Neuronal stem cell (in vitro differentiated cells): ENCODE results near the gene RNASE3.

Experiments
- DNase-seq: peaks from one replicate; pipeline ENCODE4 v3.0.0-alpha.2; 2013; ENCODE audit warnings: low spot score
- H2AFZ ChIP-seq: one replicate; pipeline ENCODE4 v1.6.1; 2013; ENCODE audit warnings: mild to moderate bottlenecking, low read length, inconsistent platforms
- H2AK5ac ChIP-seq: 2 replicates; pipeline ENCODE4 v1.6.1; 2013; ENCODE audit warnings: low read depth, mild to moderate bottlenecking, inconsistent platforms, low read length, moderate library complexity, mixed read lengths
- H2BK120ac ChIP-seq: 2 replicates; pipeline ENCODE4 v1.6.1; 2013; ENCODE audit warnings: low read depth, mild to moderate bottlenecking, inconsistent platforms, low read length, moderate library complexity, mixed read lengths
- H2BK12ac ChIP-seq: one replicate; pipeline ENCODE4 v1.6.1; 2013; ENCODE audit warnings: low read length, inconsistent platforms
- H2BK15ac ChIP-seq: 2 replicates; pipeline ENCODE4 v1.6.1; 2013; ENCODE audit warnings: mild to moderate bottlenecking, low read length, inconsistent platforms, mixed read lengths
- H2BK5ac ChIP-seq: one replicate; pipeline ENCODE4 v1.6.1; 2013; ENCODE audit warnings: inconsistent platforms, mild to moderate bottlenecking, low read length, moderate library complexity
- H3K14ac ChIP-seq: one replicate; pipeline ENCODE4 v1.6.1; 2013; ENCODE audit warnings: low read length, inconsistent platforms
- H3K18ac ChIP-seq: 2 replicates; pipeline ENCODE4 v1.6.1; 2013; ENCODE audit warnings: low read length, inconsistent platforms
- H3K23ac ChIP-seq: 2 replicates; pipeline ENCODE4 v1.6.1; 2013; ENCODE audit warnings: low read depth, mild to moderate bottlenecking, mixed read lengths, low read length, inconsistent platforms; ENCODE audit not compliant: poor library complexity
- H3K27ac ChIP-seq: replicated peaks from 3 replicates; pipeline ENCODE4 v1.5.1; 2013; ENCODE audit warnings: low read length, inconsistent platforms
- H3K27me3 ChIP-seq, 3 experiments: 2 replicates each; pipeline ENCODE4 v1.6.1; 2013; ENCODE audit warnings: low read length in 3 of 3, mild to moderate bottlenecking in 2 of 3, inconsistent platforms in 1 of 3, low read depth in 1 of 3, mixed read lengths in 1 of 3, moderate library complexity in 1 of 3; ENCODE audit not compliant: control insufficient read depth in 3 of 3, insufficient read depth in 3 of 3
- H3K36me3 ChIP-seq, 2 donors: replicated peaks in 1 of 2; 2 replicates each; pipeline ENCODE4 v1.6.1; 2013; ENCODE audit warnings: low read length in 2 of 2; ENCODE audit not compliant: control insufficient read depth in 2 of 2, insufficient read depth in 2 of 2
- H3K4ac ChIP-seq: 2 replicates; pipeline ENCODE4 v1.6.1; 2013; ENCODE audit warnings: inconsistent platforms, mild to moderate bottlenecking, low read length, moderate library complexity
- H3K4me1 ChIP-seq, 2 donors: 1 replicate in 1 of 2; 2 replicates in 1 of 2; pipeline ENCODE4 v1.6.1; 2013; ENCODE audit warnings: low read length in 2 of 2, low read depth in 1 of 2; ENCODE audit not compliant: control insufficient read depth in 2 of 2, insufficient read depth in 1 of 2
- H3K4me2 ChIP-seq: one replicate; pipeline ENCODE4 v1.6.1; 2013; ENCODE audit warnings: mild to moderate bottlenecking, low read length, inconsistent platforms; ENCODE audit not compliant: insufficient read depth, poor library complexity, severe bottlenecking
- H3K4me3 ChIP-seq, 2 donors: 2 replicates each; pipeline ENCODE4 v1.5.1; 2013; ENCODE audit warnings: low read length in 2 of 2, mild to moderate bottlenecking in 2 of 2, inconsistent platforms in 1 of 2, moderate library complexity in 1 of 2
- H3K79me1 ChIP-seq: one replicate; pipeline ENCODE4 v1.6.1; 2013; ENCODE audit warnings: low read depth, mild to moderate bottlenecking, inconsistent platforms, low read length, moderate library complexity
- H3K9ac ChIP-seq: one replicate; pipeline ENCODE4 v1.6.1; 2013; ENCODE audit warnings: mild to moderate bottlenecking, low read depth, low read length, inconsistent platforms; ENCODE audit not compliant: poor library complexity
- H3K9me3 ChIP-seq, 2 donors: replicated peaks in 1 of 2; 2 replicates each; pipeline versions ENCODE3 to v1.6.1; 2013; ENCODE audit warnings: low read length in 2 of 2, mild to moderate bottlenecking in 2 of 2, inconsistent platforms in 1 of 2, low read depth in 1 of 2, mixed read lengths in 1 of 2, moderate library complexity in 1 of 2; ENCODE audit not compliant: control insufficient read depth in 2 of 2, insufficient read depth in 1 of 2
- H4K8ac ChIP-seq: one replicate; pipeline ENCODE4 v1.6.1; 2013; ENCODE audit warnings: low read depth, mild to moderate bottlenecking, inconsistent platforms, low read length, moderate library complexity
- H4K91ac ChIP-seq: one replicate; pipeline ENCODE4 v1.6.1; 2013; ENCODE audit warnings: low read length, low read depth, mild to moderate bottlenecking, inconsistent platforms; ENCODE audit not compliant: poor library complexity
- WGBS, 2 donors: extraction: QIAGEN DNeasy Blood & Tissue Kit; methylation state at CpG; one replicate each; pipeline ENCODE4 v1.1.7; 2013; ENCODE audit warnings: missing lambda C conversion rate in 2 of 2, mixed read lengths in 1 of 2; ENCODE audit not compliant: insufficient read length in 2 of 2, insufficient replicate concordance in 1 of 2; ENCODE audit errors: extremely low coverage in 2 of 2; 5-methylcytosine and 5-hydroxymethylcytosine counted together

RNASE3 gene

DNA sequence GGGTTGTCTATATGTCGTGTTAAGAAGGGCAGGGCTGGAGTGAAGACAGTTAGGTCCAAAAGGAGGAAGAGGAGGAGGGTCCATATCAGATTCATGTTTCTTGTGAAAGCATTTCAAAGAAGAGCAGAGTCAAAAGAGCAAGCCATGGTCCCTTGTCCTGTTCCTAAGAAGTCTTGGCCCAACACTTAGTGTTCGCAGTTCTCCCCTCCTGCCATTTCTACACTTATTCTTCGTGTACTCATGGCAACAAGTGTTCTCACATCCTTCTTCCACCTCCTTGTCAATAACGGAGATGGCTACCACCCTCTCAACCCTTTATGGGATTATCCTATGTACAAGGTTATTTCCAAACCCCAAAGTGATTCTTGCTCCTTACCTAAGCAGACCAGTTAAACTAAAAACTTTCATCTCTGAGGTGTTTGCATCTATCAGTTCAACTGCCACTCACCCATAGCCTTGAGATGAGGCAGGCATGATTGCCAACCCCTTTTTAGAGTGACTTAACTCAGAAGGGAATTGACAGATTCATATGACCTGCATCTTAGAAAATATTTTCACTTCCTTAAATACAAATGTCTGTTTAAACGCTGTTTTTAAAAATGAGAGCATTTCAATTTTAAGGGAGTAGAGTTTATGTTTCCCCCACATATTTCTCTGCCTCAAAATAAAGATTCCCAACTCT lies 44.3 kb downstream of the RNASE3 start:
- no peak overlapping the region for H3K14ac ChIP-seq
- no peak overlapping the region for H2BK5ac ChIP-seq
- H3K27ac ChIP-seq, result no peak overlapping the region
- no peak overlapping the region for H3K23ac ChIP-seq
- no peak overlapping the region for H2BK120ac ChIP-seq
- H3K18ac ChIP-seq, result no peak overlapping the region
- H3K79me1 ChIP-seq, result no peaks in the 10 kb centered on the region
- H3K4ac ChIP-seq, result no peak overlapping the region
- H3K4me3 ChIP-seq, result no peak overlapping the region
- H3K9me3 ChIP-seq, result no peaks in the 10 kb centered on the region
- no peak overlapping the region for H2AFZ ChIP-seq
- H3K9ac ChIP-seq, result no peak overlapping the region
- DNase-seq, result no peak
- peaks cover 0 to 5% (median 0%) of the 10 kb centered on the region in 3 experiments for H3K27me3 ChIP-seq
- H2BK12ac ChIP-seq, result no peak overlapping the region
- no peak overlapping the region for H2BK15ac ChIP-seq
- H2AK5ac ChIP-seq, result no peak overlapping the region
- H4K8ac ChIP-seq, result no peak overlapping the region
- no CpG with 5 or more reads among the region's 5 CpGs for WGBS, 2 donors
- no peak overlapping the region for H4K91ac ChIP-seq
- H3K4me1 ChIP-seq, result no peaks in the 10 kb centered on the region
- H3K36me3 ChIP-seq, result no peaks in the 10 kb centered on the region
- H3K4me2 ChIP-seq, result no peak overlapping the region
